K562 (cell line): ENCODE data around the gene KPNA4. TPM values are rescaled to one million over a fixed set of nuclear protein-coding genes. Genes with fewer than 3 reads are reported as not detected.

Experiments used
- ATAC-seq: fragments of 200-7000 bp; cut with Tn5 transposase; 3 replicates; pipeline ENCODE4 v1.9.1; 2020; ENCODE audit warnings: moderate library complexity
- BruUV-seq: library from RNA; stranded (reverse); fragments of 400-500 nt; replicated peaks from 2 replicates; lab custom pipeline; 2021; lab: Mats Ljungman, UMichigan
- CTCF ChIA-PET: fragments of 300-600 bp; formaldehyde crosslinking; extraction: SDS; loops from one replicate; lab custom pipeline; 2021; ENCODE audit warnings: low intra/inter-chr PET ratio; lab: Yijun Ruan, JAX
- POLR2A ChIA-PET: fragments of 300-600, 350-650 bp; sonication (Branson Sonifier 250); formaldehyde crosslinking; extraction: SDS; loops from one replicate; lab custom pipeline; 2021; ENCODE audit warnings: antibody characterized with exemption, inconsistent platforms; lab: Yijun Ruan, JAX
- DNase-seq, 4 experiments: peaks; one replicate each; pipeline versions ENCODE4 v3.0.0 to v3.0.0-alpha.2; 2011 to 2018; ENCODE audit warnings: low spot score in 3 of 4, mixed read lengths in 3 of 4; ENCODE audit errors: extremely low read depth in 1 of 4
- FAIRE-seq: peaks from 2 replicates; lab custom pipeline; 2011; peaks lifted over from hg19 to GRCh38; lab: Jason Lieb, UNC
- H2AFZ ChIP-seq: 2 replicates; pipeline ENCODE4 v1.6.0; 2011; ENCODE audit warnings: low read depth, low read length, control low read depth, inconsistent platforms
- H3K27ac ChIP-seq: fragments of 200-600 bp; 3 replicates; pipeline ENCODE4 v1.8.0; 2011; ENCODE audit warnings: low read depth, mild to moderate bottlenecking, control low read depth, inconsistent platforms, low read length, moderate library complexity, mixed read lengths; ENCODE audit errors: extremely low read depth
- H3K27me3 ChIP-seq, 2 experiments: fragments of 300-600 bp in 1 of 2; 2 replicates in 1 of 2; 3 replicates in 1 of 2; pipeline versions ENCODE4 v1.6.0 to v1.8.0; 2011; ENCODE audit warnings: inconsistent platforms in 2 of 2, low read length in 2 of 2, mild to moderate bottlenecking in 1 of 2, mixed read lengths in 1 of 2, moderate library complexity in 1 of 2; ENCODE audit not compliant: control insufficient read depth in 2 of 2, insufficient read depth in 2 of 2
- H3K36me3 ChIP-seq: fragments of 300-600 bp; 3 replicates; pipeline ENCODE4 v1.8.0; 2011; ENCODE audit warnings: mild to moderate bottlenecking, low read length, inconsistent platforms; ENCODE audit not compliant: control insufficient read depth, insufficient read depth
- H3K4me1 ChIP-seq, 2 experiments: fragments of 200-600 bp in 1 of 2; replicated peaks in 1 of 2; 2 replicates in 1 of 2; 3 replicates in 1 of 2; pipeline versions ENCODE4 v1.5.1 to v1.8.0; 2011; ENCODE audit warnings: inconsistent platforms in 2 of 2, low read length in 2 of 2, mild to moderate bottlenecking in 1 of 2, mixed read lengths in 1 of 2, moderate library complexity in 1 of 2; ENCODE audit not compliant: control insufficient read depth in 2 of 2, insufficient read depth in 2 of 2
- H3K4me2 ChIP-seq: 2 replicates; pipeline ENCODE4 v1.6.1; 2011; ENCODE audit warnings: low read length, control low read depth, inconsistent platforms, mixed read lengths; ENCODE audit not compliant: insufficient read depth
- H3K4me3 ChIP-seq: fragments of 200-600 bp; sonication (generic), shearing (Covaris generic); 2 replicates; pipeline ENCODE4 v1.5.1; 2016; ENCODE audit warnings: control low read depth, inconsistent platforms
- H3K79me2 ChIP-seq: fragments of 200-600 bp; 3 replicates; pipeline ENCODE4 v1.8.0; 2011; ENCODE audit warnings: low read length, inconsistent platforms; ENCODE audit not compliant: control insufficient read depth, insufficient read depth
- H3K9ac ChIP-seq, 2 experiments: 2 replicates each; pipeline versions ENCODE4 v1.6.0 to v1.6.1; 2011; ENCODE audit warnings: low read depth in 2 of 2, low read length in 2 of 2, control low read depth in 1 of 2, inconsistent platforms in 1 of 2, mild to moderate bottlenecking in 1 of 2, mixed read lengths in 1 of 2; ENCODE audit not compliant: insufficient read depth in 1 of 2
- H3K9me1 ChIP-seq: one replicate; pipeline ENCODE4 v1.6.0; 2011; ENCODE audit warnings: inconsistent platforms, mild to moderate bottlenecking, low read length, moderate library complexity; ENCODE audit not compliant: control insufficient read depth, insufficient read depth
- H3K9me3 ChIP-seq: replicated peaks from 2 replicates; pipeline ENCODE4 v1.5.1; 2011; ENCODE audit warnings: low read depth, low read length, inconsistent platforms; ENCODE audit not compliant: control insufficient read depth, insufficient read depth
- H4K20me1 ChIP-seq: replicated peaks from 2 replicates; pipeline ENCODE4 v1.6.1; 2011; ENCODE audit warnings: low read length, inconsistent platforms, mixed read lengths; ENCODE audit not compliant: control insufficient read depth, insufficient read depth
- CBFA2T3 ChIP-seq: fragments of 450-650 bp; IDR thresholded peaks from 2 replicates; pipeline ENCODE4 v1.6.1; 2017
- CHD1 ChIP-seq: fragments of 200-600 bp; sonication (generic); IDR thresholded peaks from one replicate; pipeline ENCODE4 v1.6.1; 2012; ENCODE audit warnings: mild to moderate bottlenecking, moderate library complexity, low read length, inconsistent platforms
- DACH1 ChIP-seq: fragments of 450-650 bp; IDR thresholded peaks from 2 replicates; pipeline ENCODE4 v1.6.1; 2018; ENCODE audit not compliant: partially characterized antibody
- MCM3 ChIP-seq: fragments of 450-650 bp; IDR thresholded peaks from 2 replicates; pipeline ENCODE4 v1.6.1; 2016
- PHB2 ChIP-seq: fragments of 450-650 bp; IDR thresholded peaks from 2 replicates; pipeline ENCODE4 v1.6.1; 2017; ENCODE audit warnings: low read depth
- RFX7 ChIP-seq: fragments of 250-450 bp; sonication (Bioruptor Pico); IDR thresholded peaks from 2 replicates; pipeline ENCODE4 v1.5.1; 2021; ENCODE audit warnings: mild to moderate bottlenecking
- SRF ChIP-seq, 2 experiments: fragments of 250-450, 450-650 bp in 1 of 2; sonication (Bioruptor Pico) in 1 of 2; sonication (generic) in 1 of 2; formaldehyde crosslinking; IDR thresholded peaks; 2 replicates each; pipeline versions ENCODE4 v1.5.0 to v1.5.1; 2020 to 2022; ENCODE audit warnings: mild to moderate bottlenecking in 1 of 2, missing genetic modification reagents in 1 of 2
- ZC3H8 ChIP-seq: fragments of 450-650 bp; IDR thresholded peaks from 2 replicates; pipeline ENCODE4 v1.6.1; 2017
- ZNF175 ChIP-seq: fragments of 200-800 bp; sonication (Bioruptor generic); IDR thresholded peaks from 2 replicates; pipeline ENCODE4 v1.6.1; 2016; ENCODE audit warnings: low read depth, mild to moderate bottlenecking, missing genetic modification characterization, missing compliant biosample characterization
- ZNF584 ChIP-seq: fragments of 200-800 bp; sonication (Bioruptor generic); IDR thresholded peaks from 2 replicates; pipeline ENCODE4 v1.6.1; 2016; ENCODE audit warnings: low read depth, mild to moderate bottlenecking, missing genetic modification characterization, missing compliant biosample characterization
- ZNF707 ChIP-seq: fragments of 250-450 bp; sonication (Bioruptor Pico); conservative IDR thresholded peaks from 2 replicates; pipeline ENCODE4 v1.8.0; 2022; ENCODE audit warnings: inconsistent platforms, mild to moderate bottlenecking, moderate library complexity
- WGBS: fragments of 100-300 bp; shearing (Covaris generic); methylation state at CpG from one replicate; pipeline ENCODE4 v1.1.6; 2016; ENCODE audit warnings: low coverage, mixed read lengths; ENCODE audit not compliant: insufficient coverage; ENCODE audit errors: missing lambda C conversion rate; 5-methylcytosine and 5-hydroxymethylcytosine counted together
- in situ Hi-C: fragments of 300-500 bp; cut with MboI; formaldehyde crosslinking; loops from 4 replicates; pipeline ENCODE4 v1.15.0; 2018; ENCODE audit warnings: inconsistent platforms, mixed read lengths
- intact Hi-C: fragments of 100-400 bp; cut with micrococcal nuclease; formaldehyde crosslinking; loops from 2 replicates; pipeline ENCODE4 v1.14.2; 2022
- polyA plus RNA-seq, 8 experiments: library from polyadenylated mRNA; depleted of rRNA in 4 of 8; stranded (reverse) in 5 of 8; unstranded in 3 of 8; fragments of >200 nt; fragmentation: Nextera tagmentation in 2 of 8; fragmentation: Illumina TruSeq in 1 of 8; extraction: Ambion mirVana in 2 of 8; extraction: Trizol in 1 of 8; gene quantifications; 2 replicates each; pipeline versions ENCODE4 v1.2.1 to v1.2.3, GENCODE V29; 2011 to 2014; ENCODE audit warnings: inconsistent platforms in 1 of 8, missing spikeins in 1 of 8
- total RNA-seq, 7 experiments: library from RNA; depleted of rRNA in 6 of 7; stranded (reverse); fragments of >200 nt in 6 of 7; fragmentation: Illumina TruSeq in 2 of 7; extraction: Trizol in 2 of 7; gene quantifications; 2 replicates each; pipeline versions ENCODE4 v1.2.1 to v1.2.3, GENCODE V29; 2011 to 2021; ENCODE audit warnings: low replicate concordance in 1 of 7
- TF ChIP-seq, protein P1 (sequence below): IDR thresholded peaks from 3 replicates; pipeline ENCODE4 v1.6.1; 2011; ENCODE audit warnings: borderline replicate concordance, mild to moderate bottlenecking; ENCODE audit not compliant: insufficient read length, insufficient read depth

KPNA4 gene
- total and polyA plus RNA-seq, 9 of the 15 experiments (the other 6 are each of a cell fraction or from before 2014, with no cell fraction given): 13.9 to 66.6 (median 34.5) TPM

DNA sequence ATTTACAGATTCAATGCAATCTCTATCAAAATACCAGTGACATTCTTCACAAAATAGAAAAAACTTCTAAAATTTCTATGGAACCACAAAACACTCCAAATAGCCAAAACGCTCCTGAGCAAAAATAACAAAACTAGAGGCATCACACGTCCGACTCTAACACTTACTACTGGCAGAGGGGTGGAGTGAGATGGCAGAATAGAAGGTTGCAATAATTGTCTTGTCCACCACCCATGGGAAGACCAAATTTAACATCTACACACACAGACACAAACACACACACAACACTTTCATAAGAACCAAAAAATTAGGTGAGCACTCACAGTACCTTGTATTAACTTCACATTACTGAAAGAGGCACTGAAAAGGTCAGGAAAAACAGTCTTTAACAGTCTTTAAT is 21.3 kb upstream of the KPNA4 start:
- Histone ChIP-seq H3K36me3 (no peaks in the 10 kb centered on the region), H2AFZ (no peak overlapping the region), H3K4me2 (no peak overlapping the region), H3K79me2 (no peaks in the 10 kb centered on the region), H3K9ac (no peak overlapping the region), H3K9me1 (no peaks in the 10 kb centered on the region), H3K4me1 (no peaks in the 10 kb centered on the region), H3K27me3 (no peaks in the 10 kb centered on the region; a peak in 1 of 5 replicates), H3K27ac (no peak overlapping the region), H3K4me3 (no peak overlapping the region), H3K9me3 (no peaks in the 10 kb centered on the region), H4K20me1 (no peaks in the 10 kb centered on the region)
- ATAC-seq: no peak
- in situ Hi-C loops: no loop called here
- no peak for FAIRE-seq
- intact Hi-C loops: no loop called here
- BruUV-seq: no TSS peak
- ChIA-PET POLR2A (no interaction called here), CTCF (no interaction called here)
- TF ChIP-seq DACH1 (no peak), ZNF707 (no peak), ZC3H8 (no peak), SRF (CRISPR knock-in tag; IDR thresholded peaks at IDR 0.05) (no peak), CHD1 (no peak), MCM3 (no peak), RFX7 (CRISPR knock-in tag) (no peak), CBFA2T3 (no peak), ZNF584 (CRISPR knock-in tag) (no peak), PHB2 (no peak), ZNF175 (CRISPR knock-in tag) (no peak)
- TF ChIP-seq, protein P1, sequence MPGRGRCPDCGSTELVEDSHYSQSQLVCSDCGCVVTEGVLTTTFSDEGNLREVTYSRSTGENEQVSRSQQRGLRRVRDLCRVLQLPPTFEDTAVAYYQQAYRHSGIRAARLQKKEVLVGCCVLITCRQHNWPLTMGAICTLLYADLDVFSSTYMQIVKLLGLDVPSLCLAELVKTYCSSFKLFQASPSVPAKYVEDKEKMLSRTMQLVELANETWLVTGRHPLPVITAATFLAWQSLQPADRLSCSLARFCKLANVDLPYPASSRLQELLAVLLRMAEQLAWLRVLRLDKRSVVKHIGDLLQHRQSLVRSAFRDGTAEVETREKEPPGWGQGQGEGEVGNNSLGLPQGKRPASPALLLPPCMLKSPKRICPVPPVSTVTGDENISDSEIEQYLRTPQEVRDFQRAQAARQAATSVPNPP: no peak
- DNase-seq: no peak
- WGBS: 3% methylated on average over 3 of the region's 3 CpGs
